Peyer's patch (tissue), 4 donors: ENCODE data around the gene MGA. TPM values are rescaled to one million over a fixed set of nuclear protein-coding genes. Genes with fewer than 3 reads are reported as not detected.
"Not testable (repeated sequence)": the region's sequence is repeated elsewhere in the genome, so short reads cannot be mapped to it uniquely, and the experiment has no call there.

Experiments used
- DNase-seq, 3 donors: peaks; one replicate each; pipeline ENCODE4 v3.0.0-alpha.2; 2017 to 2019
- H3K27ac ChIP-seq, 4 donors: fragments of 200-600 bp; sonication (generic); one replicate each; pipeline ENCODE4 v1.5.1; 2016 to 2019
- H3K27me3 ChIP-seq, 2 donors: fragments of 200-600 bp; sonication (generic); one replicate each; pipeline ENCODE4 v1.5.1; 2019
- H3K36me3 ChIP-seq, 3 donors: fragments of 200-600 bp; sonication (generic); one replicate each; pipeline ENCODE4 v1.5.1; 2016 to 2019
- H3K4me1 ChIP-seq, 4 donors: fragments of 200-600 bp; sonication (generic); one replicate each; pipeline ENCODE4 v1.5.1; 2016 to 2019
- H3K4me3 ChIP-seq, 4 donors: fragments of 200-600 bp; sonication (generic); 1 replicate in 3 of 4; 2 replicates in 1 of 4; pipeline ENCODE4 v1.5.1; 2016 to 2019; ENCODE audit warnings: mild to moderate bottlenecking in 1 of 4
- H3K9me3 ChIP-seq, 4 donors: fragments of 200-600 bp; sonication (generic); one replicate each; pipeline ENCODE4 v1.5.1; 2016 to 2019; ENCODE audit warnings: mild to moderate bottlenecking in 1 of 4
- CTCF ChIP-seq, 6 experiments: fragments of 450-650 bp in 4 of 6; fragments of 200-600 bp in 2 of 6; sonication (generic) in 1 of 6; IDR thresholded peaks; one replicate each; pipeline ENCODE4 v1.5.1; 2017 to 2019; ENCODE audit warnings: antibody characterized with exemption in 6 of 6, mild to moderate bottlenecking in 3 of 6, moderate library complexity in 1 of 6
- POLR2A ChIP-seq, 2 donors: fragments of 450-650 bp; IDR thresholded peaks; one replicate each; pipeline ENCODE4 v1.5.1; 2017; ENCODE audit warnings: antibody characterized with exemption in 2 of 2, mild to moderate bottlenecking in 2 of 2, moderate library complexity in 2 of 2
- total RNA-seq, 4 donors: library from RNA; depleted of rRNA; stranded (reverse); fragments of >200 nt; gene quantifications; one replicate each; pipeline ENCODE4 v1.1.0, GENCODE V29; 2016

The MGA gene
- total RNA-seq, 4 donors from 2014 or later = 39.7 to 143 (median 69.8) TPM

- no peak for TF ChIP-seq CTCF (IDR thresholded peaks at IDR 0.05)
- H3K4me3 ChIP-seq = no peak overlapping the region
- no peak for DNase-seq
- H3K9me3 ChIP-seq = no peaks in the 10 kb centered on the region
- H3K27me3 ChIP-seq = no peaks in the 10 kb centered on the region
- H3K4me1 ChIP-seq = no peaks in the 10 kb centered on the region
- H3K36me3 ChIP-seq = peaks cover 0 to 58% (median 0%) of the 10 kb centered on the region in 3 donors
- no peak overlapping the region for H3K27ac ChIP-seq
These were observed 73.9 kb downstream of the MGA start for GRCh38 chr15:41734079-41734478.

GRCh38 chr15:41735046-41735445, 74.8 kb downstream of the MGA start:
- TF ChIP-seq POLR2A (IDR thresholded peaks at IDR 0.05) = no peak
- no peak for TF ChIP-seq CTCF (IDR thresholded peaks at IDR 0.05)
- Histone ChIP-seq H3K4me1 (no peaks in the 10 kb centered on the region), H3K27me3 (no peaks in the 10 kb centered on the region), H3K36me3 (peaks cover 0 to 53% (median 0%) of the 10 kb centered on the region in 3 donors), H3K9me3 (no peaks in the 10 kb centered on the region), H3K4me3 (no peak overlapping the region), H3K27ac (no peak overlapping the region)
- no peak for DNase-seq

GRCh38 chr15:41735492-41735891, 75.3 kb downstream of the MGA start:
- DNase-seq, H3K4me3 ChIP-seq, H3K27me3 ChIP-seq, H3K9me3 ChIP-seq, H3K27ac ChIP-seq, H3K4me1 ChIP-seq: not testable (repeated sequence)
- H3K36me3 ChIP-seq = peaks cover 0 to 50% (median 0%) of the 10 kb centered on the region in 3 donors

GRCh38 chr15:41746802-41747201, 86.6 kb downstream of the MGA start:
- no peaks in the 10 kb centered on the region for H3K9me3 ChIP-seq
- DNase-seq = no peak
- no peaks in the 10 kb centered on the region for H3K27me3 ChIP-seq
- H3K4me1 ChIP-seq = no peaks in the 10 kb centered on the region
- TF ChIP-seq CTCF (IDR thresholded peaks at IDR 0.05) = no peak
- TF ChIP-seq POLR2A (IDR thresholded peaks at IDR 0.05) = no peak
- H3K4me3 ChIP-seq = no peak overlapping the region
- no peak overlapping the region for H3K27ac ChIP-seq
- peaks cover 0 to 65% (median 0%) of the 10 kb centered on the region in 3 donors for H3K36me3 ChIP-seq

GRCh38 chr15:41756198-41756597, 96.0 kb downstream of the MGA start:
- H3K4me3 ChIP-seq = no peak overlapping the region
- DNase-seq = no peak
- no peak for TF ChIP-seq POLR2A (IDR thresholded peaks at IDR 0.05)
- TF ChIP-seq CTCF (IDR thresholded peaks at IDR 0.05) = no peak
- H3K9me3 ChIP-seq = no peaks in the 10 kb centered on the region
- H3K4me1 ChIP-seq = no peaks in the 10 kb centered on the region
- peaks cover 0 to 49% (median 0%) of the 10 kb centered on the region in 3 donors for H3K36me3 ChIP-seq
- H3K27me3 ChIP-seq = no peaks in the 10 kb centered on the region
- H3K27ac ChIP-seq = no peak overlapping the region

GRCh38 chr15:41772720-41773331, 112.6 kb downstream of the MGA start:
- no peak overlapping the region for H3K4me3 ChIP-seq
- TF ChIP-seq POLR2A (IDR thresholded peaks at IDR 0.05) (no peak), CTCF (IDR thresholded peaks at IDR 0.05) (peak; percentile 48 to 91 (median 86))
- peak overlapping the region in 1 of 4 donors; percentile 86 for H3K27ac ChIP-seq
- no peaks in the 10 kb centered on the region for H3K9me3 ChIP-seq
- DNase-seq = peak in 2 of 3 donors; percentile 46 to 79
- no peaks in the 10 kb centered on the region for H3K36me3 ChIP-seq
- peaks cover 0 to 34% (median 4%) of the 10 kb centered on the region in 4 donors for H3K4me1 ChIP-seq
- no peaks in the 10 kb centered on the region for H3K27me3 ChIP-seq
